Measurements from ENCODE around the gene FOXO4.

The FOXO4 gene

GRCh38 chrX:71143508-71143907 lies 47.9 kb downstream of the FOXO4 start:
- DNase-seq (ENCODE audit: low spot score): no peak

DNA sequence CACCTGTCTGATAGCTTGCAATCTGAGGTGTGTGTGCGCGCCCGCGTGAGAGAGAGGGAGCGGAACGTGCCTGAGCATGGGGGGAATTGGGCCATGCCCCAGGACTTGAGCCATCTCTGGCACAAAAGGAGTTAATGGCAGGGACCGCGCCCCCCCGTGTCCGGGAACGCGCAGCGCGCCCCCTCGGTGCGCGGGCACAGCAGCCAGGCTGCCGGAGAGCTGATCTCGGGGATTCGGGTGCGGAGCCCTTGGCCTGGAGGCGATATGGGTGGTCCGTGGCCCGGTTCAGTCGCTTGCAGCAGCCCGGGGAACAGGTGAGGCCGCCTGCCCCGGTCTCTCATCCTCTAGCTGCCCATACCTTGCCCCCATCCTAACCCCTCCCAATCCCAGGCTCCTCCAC lies 49.0 kb downstream of the FOXO4 start, which contains the start of gene NLGN3:
Gene NLGN3 (plus strand): TSS at position 191 of the 400 bp plus-strand sequence. CDS start 2,909 bp downstream, outside the sequence.
- DNase-seq (ENCODE audit: low spot score): no peak

DNA sequence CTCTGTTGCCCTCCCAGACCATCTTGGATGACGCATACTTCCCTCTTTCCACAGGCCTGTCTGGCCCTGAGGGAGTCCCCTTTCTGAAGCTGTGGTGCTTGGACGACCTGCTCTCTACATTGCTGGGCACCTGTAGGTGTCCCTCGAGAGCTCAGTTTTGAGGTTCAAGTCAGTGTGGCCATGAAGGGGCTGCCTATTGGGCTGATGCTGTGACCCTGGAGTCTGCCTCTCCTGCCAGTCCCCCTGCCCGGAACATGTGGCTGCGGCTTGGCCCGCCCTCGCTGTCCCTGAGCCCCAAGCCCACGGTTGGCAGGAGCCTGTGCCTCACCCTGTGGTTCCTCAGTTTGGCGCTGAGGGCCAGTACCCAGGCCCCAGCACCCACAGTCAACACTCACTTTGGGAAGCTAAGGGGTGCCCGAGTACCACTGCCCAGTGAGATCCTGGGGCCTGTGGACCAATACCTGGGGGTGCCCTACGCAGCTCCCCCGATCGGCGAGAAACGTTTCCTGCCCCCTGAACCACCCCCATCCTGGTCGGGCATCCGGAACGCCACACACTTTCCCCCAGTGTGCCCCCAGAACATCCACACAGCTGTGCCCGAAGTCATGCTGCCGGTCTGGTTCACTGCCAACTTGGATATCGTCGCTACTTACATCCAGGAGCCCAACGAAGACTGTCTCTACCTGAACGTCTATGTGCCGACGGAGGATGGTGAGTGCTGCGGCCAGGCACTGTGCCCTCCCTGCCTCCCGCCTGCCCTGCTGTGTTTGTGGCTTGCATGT lies 52.0 kb downstream of the FOXO4 start:
- no peak for DNase-seq (ENCODE audit: low spot score)

DNA sequence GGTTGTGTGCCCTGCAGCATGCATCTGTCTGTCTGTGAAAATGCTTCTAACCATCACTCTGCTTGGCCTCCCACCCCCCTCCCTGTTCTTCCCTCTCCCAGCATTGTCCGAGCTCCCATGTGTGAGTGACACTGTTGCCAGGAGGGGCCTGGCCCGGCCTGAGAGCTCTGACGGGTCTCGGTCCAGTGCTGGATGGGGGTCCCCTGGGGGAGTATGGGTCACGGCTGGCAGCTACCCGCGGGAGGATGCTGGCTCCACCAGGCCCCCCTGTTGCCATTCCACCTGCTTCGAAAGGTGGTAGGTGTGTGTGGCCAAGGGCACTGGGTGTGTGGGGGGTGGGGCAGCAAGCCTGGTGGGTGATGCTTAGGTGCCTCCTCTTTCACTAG lies 52.6 kb downstream of the FOXO4 start:
- DNase-seq (ENCODE audit: low spot score): no peak

DNA sequence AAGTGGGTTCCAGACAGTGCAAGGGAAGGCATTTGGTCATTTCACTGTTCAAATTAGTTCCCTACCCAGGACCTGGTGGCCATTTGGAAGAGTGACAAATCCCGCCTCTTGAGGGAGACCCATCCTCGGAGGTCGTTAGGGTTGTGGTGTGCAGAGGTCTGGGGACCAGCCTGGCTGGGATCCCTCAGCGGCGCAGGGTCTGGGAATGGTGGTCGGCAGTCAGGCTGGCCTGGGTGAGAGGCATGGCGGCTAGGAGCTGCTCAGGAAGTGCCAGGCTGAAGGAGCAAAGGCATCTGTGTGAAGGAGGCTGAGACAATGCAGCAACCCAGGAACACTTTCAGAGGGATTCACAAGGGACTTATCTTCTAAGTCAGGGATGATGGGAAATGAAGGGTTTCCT lies 55.7 kb downstream of the FOXO4 start:
- DNase-seq (ENCODE audit: low spot score): no peak
